NAMALWA (cell line): Measurements from ENCODE around the gene TACR2.

ENCODE experiments used
- DNase-seq: peaks from one replicate; pipeline ENCODE4 v3.0.0-alpha.2; 2015; ENCODE audit warnings: low spot score

Gene TACR2

DNA sequence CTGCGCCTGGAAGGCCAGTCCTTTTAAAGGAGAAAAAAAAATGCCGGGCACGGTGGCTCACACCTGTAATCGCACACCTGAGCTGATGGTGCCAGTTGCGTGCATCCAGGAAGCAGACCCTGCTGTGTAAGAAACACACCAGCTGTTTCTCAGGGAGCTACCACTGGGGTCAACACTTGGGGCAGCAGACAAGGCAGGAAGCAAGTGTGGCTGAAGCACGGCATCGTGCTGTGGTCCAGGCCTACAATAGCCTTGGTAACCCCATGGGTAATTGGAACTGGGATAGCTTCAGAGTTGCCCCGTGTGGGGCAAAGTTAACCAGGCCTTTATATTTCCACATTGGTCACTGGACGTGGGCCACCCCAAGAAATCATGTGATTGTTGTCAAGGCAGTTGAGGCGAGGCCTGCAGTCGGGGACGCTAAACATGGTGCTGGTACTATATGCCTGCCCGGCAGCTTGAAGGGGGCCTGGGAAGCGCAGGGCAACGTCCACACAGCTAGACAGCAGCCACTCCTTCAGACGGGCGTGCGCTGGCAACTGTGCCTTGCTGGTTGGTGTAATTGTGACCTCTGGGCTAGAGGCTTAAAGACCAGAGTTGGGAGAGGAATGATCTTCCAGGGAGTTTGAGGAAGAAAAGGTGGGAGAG lies 2.5 kb upstream of the TACR2 start:
- no peak for DNase-seq

DNA sequence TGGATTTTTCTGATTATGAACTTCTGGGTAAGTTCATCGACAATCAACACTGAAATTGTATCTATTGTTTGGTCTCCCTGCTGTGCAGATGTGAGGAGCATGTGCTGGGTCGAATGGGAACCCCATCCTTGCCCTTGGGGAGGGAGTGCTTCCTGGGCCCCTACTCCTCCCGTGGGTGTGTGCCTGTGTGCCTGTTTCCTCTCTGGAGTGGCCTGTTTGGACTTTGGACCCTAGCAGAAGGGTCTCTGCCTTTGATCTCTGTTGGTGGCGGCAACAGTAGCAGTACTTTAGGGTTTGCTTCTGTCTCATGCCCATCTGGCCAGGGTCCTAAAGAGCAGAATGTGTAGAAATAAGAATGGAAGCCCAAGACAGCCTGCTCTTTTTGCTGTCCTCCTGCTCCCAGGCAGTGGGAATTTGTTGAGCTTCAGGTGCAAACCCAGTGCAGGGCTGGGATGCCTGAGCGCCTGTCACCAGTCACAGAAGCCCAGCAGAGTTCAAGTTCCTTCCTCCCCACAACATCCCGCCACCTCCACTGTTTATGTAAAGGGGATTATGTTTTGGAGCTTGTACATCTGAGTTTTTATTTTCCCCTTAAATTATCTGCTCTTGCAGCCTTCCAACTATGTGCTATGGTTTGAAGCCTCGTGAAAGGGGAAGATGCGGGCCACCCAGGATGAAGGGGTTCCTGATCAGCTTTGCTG lies 1.5 kb upstream of the TACR2 start:
- DNase-seq, result no peak

DNA sequence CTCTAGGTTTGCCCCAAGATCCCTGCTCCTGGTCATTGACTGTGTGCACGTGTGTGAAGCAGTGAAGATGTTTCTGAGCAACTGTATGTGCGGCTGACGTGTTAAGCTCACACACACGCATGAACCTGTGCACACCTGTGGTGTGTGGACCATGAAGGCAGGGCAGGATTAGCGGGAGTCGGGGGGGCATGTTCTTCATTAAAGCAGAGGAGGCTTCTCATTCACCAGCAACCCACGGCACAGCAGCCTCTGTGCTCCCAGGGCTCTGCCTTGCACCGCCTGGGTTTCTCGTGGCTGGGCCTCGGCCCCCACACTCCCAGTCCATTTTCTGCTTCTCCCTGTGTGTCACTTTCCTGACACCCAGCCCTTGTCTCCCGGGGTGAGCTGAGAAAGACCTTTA lies 824 bp upstream of the TACR2 start:
- no peak for DNase-seq

DNA sequence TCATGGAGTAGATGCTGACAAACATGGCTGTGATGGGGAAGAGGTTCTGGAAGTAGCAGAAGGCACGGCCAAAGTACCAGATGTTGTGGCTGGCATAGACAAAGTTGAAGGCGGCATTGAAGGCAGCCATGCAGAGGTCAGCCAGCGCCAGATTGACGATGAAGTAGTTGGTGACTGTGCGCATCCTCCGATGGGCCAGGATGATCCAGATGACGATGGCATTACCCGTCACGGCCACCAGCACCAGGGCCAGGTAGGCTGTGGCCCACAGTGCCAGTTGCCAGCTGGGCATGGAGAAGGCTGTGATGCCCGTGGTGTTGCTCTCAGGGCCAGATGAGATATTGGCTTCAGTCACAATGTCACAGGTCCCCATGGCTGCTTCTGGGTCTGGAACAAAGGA lies 767 bp downstream of the TACR2 start:
- no peak for DNase-seq

DNA sequence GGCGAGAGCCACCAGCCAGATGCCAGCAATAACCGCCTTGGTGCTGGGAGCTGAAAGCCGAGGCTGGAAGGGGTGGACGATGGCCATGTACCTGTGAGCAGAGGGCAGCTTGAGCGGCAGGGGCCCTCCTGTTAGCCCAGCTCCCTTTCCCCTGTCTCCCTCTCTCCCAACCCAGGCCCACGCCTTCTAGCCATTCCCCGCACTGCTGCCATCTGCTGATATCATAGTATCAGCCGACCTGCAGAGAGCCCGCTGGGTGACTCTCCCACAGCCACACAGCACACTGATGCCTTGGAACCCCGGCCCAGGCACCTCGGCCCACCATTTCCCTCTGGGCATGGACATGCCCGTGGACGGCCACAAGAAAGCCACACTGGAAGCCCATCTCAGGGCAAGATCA lies 1.7 kb downstream of the TACR2 start:
- no peak for DNase-seq

DNA sequence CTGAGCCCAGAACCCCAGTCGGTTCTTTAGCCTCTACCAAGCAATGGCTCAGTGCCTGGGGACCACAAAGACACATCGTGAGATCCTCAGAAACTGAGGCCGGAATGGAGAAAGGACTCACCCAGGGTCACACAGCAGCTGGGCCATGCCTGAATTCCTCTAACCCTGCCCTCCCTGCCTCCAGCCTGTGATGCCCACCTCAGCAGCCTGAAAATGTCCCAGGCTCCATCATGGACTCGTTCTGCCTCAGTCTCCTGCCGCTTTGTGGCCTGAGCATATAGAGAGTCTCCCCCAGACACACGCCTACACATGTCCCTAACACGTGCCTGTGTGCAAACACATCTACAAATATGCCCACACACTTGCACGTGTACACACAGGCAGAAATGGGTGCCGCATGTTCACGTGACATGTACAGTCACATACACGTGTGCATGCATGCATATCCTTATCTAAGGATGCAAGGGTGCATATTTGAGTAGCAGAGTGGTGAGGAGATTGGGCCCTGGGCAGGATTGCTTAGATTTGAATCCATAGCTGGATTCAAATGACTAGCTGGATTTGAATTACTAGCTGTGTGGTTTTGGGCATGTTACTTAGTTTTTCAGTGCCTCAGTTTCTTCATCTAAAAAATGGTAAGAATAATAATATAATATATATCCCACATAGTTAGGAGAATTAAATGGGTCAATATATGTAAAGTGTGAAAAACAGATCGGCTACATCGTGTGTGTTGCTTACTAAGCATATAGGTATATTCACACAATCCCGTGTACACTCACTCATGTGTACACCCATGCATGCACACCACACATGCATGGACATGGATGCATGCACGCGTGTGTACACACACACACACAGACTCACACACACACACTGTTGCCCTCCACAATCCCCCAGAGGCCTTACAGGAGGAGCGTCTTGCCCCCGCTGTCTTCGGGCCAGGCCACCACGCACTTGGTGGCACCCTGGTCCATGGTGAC lies 2.4 kb downstream of the TACR2 start:
- DNase-seq, result no peak

DNA sequence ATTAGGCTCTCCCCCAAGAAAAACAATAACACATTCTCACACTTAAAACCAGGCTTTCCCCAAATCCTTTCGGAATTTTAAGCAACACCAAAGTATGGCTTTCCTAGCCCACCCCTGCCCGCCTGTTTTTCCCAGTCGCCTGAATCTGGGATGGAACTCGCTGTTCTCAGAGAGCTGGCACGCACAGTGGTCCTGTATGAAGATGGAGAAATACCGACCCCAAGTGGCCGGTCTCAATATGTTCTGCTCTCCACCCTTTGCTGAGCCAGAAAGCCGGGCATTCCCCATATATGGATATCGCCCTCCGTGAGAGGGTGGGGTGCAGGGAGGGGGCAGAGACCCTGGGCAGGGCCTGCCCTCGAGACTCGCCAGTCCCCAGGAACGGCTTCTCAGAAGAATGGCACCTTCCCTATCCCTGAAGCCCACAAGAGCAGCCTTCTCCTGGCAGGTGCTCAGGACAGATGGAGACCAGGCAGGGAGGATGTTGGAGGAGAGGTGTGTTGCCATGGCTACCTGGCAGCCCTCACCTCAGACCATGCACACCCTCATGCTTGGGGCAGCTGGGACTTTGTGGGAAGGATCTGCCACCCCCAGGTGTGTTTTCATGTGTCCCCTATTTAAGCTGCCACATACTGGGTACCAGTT lies 3.4 kb downstream of the TACR2 start:
- DNase-seq, result peak; percentile 40

DNA sequence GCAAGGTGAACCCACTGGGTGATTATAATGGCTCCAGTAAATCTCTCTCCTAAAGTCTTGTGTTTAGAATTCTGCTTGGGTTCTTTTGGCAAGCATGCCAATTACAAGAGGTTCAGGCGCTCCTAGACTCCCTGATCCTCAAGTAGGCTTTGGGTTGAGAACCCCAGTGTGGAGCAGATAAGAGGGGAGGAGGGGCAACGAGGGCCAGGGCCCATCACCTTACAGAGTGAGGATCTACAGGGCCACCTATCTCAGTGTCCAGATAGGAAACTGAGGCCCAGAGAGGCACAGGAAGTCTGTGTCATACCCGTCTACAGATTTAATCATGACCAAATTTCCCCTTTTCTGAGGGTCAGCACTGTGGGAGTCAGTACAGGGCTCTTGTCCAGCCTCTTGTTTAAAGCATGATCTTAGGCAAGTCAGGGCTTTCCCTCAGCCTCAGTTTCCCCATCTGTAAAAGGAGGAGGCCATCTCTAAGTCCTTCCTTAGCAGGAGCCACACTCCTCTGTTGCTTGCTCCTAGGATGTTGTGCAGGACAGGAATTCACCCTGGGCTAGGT lies 4.4 kb downstream of the TACR2 start:
- no peak for DNase-seq

DNA sequence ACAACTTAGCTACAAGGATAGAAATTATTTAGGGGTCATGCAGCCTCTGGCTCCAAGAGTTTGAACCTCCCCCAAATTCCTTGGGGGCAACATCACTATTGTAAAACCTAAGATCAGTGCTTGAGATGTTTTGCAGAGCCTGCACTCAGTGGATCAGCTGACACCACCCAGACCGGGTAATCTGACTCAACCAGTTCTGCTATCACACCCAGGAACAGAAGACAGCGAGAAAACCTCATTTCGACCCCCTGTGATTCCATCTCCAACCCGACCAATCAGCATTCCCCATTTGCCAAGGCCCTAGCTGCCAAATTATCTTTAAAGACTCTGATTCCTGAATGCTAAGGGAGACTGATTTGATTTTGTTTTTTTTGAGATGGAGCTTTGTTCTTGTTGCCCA lies 5.2 kb downstream of the TACR2 start:
- DNase-seq, result no peak

DNA sequence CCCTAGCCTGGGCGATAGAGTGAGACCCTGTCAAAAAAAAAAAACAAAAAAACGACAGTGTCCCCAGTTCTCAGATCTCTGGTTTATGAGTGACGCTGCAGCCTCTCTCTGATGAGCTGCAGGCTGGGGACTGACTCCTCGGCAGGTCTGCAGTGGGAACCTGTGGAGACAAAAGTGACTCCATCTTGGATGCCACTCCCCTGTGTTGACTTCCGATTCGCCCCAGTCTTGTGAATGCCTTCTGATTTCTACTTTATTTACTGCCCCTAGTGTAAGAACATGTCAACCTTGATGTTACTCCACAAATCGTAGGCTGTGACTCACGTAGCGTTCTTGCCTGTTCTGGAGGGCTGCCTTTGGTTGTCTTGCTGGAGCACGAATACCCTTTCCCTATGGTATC lies 6.2 kb downstream of the TACR2 start:
- DNase-seq, result no peak

DNA sequence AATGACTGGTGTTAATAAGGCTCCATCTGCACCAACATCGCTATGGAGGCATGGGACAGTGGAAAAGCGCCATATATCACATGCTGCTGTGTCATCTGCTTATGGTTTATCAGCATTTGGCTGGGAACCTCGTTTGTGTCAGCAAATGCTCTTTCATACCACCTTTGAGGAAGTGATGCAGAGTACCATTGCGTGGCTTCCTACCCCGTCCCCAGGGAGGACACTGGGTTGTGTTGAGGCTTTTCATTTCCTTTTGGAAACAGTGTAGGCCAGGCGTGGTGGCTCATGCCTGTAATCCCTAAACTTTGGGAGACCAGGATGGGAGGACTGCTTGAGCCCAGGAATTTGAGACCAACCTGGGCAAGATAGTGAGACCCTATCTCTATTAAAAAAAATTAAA lies 6.8 kb downstream of the TACR2 start:
- DNase-seq, result peak; percentile 79

DNA sequence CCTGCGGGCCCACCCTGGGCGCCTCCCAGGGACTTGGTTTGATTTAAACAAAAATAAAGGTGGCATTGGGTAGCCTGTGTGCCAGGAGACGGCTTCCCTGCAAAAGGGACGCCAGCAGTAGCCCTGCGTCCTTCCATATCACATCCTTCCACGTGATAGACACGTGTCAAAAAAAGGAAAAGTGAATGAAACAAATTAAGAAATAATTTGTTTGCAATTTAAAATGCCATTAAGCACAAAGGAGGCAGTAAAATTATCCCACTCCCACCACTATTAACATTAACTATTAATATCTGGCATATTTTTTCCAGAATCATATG lies 7.6 kb downstream of the TACR2 start:
- DNase-seq, result no peak

DNA sequence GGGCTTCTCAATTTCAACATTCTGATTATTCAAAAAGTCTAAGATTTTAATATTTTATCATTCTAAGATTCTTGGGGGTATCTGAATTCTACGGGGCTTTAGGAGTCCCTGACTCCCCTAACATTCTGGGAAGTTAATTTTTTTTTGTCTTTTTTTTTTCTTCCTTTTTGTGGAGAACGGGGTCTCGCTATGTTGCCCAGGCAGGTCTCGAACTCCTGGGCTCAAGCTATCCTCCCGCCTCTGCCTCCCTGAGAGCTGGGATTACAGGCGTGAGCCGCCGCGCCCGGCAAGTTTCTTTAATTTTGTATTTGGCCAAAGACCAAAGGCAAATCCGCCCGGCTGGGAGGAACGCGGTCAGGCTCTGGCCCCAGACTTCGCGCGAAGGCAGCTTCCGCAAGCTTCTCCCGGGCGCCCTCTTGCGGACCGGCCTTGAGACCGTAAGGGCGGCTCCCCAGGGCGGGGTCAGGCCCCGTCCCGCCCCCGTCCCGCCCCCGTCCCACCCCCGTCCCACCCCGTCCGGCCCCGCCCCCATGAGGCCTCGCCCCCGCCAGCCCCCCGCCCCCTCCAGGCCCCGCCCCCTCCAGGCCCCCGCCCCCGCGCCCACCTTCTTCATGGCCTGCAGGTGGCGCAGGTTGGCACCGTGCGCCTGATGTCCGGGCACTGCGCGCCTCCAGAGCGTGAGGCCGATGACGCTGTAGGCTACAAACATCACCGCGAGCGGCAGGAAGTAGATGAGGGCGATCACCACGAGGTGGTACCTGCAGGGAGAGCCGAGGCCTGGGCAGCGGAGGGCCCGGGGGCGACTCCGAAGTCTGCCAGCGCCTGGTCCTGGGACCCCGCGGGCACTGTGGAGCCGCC lies 8.2 kb downstream of the TACR2 start:
- DNase-seq, result peak; percentile 95

DNA sequence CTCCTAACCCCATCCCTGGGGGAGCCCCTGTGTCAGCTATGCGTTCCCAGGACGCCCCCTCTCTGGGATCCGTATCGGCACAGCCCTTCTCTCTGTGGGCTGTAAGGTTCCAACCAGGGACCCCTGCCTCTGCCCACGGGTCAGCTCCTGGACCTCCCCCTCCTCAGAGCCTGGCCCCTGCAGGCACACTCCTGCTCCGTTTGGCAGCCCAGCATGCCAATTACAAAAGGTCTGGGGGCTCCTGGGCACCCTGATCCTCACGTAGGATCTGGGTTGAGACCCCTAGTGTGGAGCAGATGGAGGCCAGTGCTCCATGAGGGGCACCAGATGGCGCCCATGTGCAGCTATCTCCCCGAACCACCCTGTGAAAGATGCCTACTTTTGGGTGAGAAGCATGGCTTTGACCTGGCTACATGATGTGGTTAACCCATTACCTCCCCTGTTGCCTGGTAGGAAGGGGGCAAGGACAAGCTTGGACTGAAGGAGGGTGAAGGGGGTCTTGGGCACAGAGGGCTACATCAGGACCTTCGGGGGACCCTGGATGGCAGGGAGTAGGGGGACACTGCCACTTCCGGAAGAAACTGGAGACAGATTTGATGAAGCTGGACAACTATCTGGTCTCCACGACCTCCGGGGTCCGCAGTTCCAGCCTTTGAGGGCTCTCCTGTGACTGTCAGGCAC lies 9.0 kb downstream of the TACR2 start:
- DNase-seq, result peak; percentile 78

DNA sequence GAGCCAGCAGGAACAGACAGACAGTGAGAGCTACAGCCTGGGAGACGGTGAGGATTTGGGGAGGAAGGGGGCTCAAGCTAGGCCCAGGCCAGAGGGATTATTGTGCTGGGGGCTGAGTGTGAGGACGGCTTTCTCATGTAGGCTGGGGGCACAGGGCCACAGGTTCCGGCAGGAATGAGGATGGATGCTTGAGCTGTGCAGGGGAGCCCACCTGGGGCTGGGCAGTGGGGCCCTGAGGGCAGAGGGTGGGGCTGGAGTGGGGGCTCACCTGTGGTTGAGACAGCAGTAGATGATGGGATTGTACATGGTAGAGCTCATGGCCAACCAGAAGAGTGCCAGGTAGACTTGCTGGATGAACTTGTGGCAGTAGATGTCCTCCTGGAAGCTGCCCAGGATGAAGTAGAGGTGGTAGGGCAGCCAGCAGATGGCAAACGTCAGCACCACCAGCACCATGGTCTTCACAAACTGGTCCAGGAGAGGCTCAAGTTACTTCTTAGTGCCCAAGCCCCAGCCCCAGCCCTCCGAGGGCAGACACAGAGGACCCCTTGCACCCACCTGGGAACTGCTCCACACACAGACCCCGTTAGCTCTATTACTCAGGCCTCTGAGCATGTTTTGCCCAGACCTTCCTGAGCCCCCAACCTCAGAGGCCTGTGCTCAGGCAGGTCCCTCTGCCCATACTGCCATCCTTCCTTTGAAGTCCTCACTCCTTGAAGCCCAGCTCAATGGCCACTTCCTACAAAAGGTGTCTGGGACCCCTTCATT lies 9.7 kb downstream of the TACR2 start:
- no peak for DNase-seq

DNA sequence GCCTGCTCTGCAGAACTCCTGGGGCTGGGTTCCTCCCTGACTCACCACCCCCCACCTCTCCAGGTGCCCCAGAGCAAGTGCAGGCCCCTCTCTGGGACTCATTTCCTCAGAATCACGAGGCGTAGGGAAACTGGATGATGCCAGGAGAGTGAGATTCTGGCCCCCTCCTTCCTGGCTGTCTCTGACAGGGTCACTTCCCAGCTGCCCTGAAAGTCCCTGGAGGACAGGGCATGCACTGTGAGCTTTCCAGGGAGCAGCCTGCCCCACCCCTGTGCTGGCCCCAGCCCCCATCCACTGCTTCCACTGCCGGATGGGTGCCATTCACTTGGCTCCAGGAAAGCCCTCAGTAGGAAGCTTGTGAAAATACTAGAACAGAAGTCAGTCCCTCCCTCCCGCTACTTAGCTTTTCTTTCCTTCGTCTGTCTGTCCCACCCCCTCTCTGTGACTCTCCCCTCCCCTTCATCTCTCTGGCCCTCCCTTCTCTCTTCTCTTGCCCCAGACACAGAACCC lies 10.4 kb downstream of the TACR2 start:
- DNase-seq, result no peak

DNA sequence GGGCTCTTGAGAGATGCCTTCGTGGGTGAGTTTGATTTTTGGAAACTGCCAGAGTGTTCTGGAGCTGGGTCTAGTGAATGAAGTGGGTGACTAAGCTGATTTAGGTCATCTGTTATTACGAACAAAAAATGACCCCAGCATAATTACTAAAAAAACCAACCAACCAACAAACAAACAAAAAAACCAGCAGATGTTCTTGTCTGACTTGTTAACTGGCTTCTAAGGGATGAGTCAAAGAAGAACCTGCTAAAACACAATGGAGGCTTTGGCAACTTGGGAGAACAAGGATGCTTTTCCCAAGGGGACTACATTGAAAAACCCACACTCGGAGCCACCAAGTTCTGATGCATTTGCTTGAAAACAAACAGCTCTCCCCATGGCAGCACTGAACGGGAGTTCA lies 11.5 kb downstream of the TACR2 start:
- no peak for DNase-seq

DNA sequence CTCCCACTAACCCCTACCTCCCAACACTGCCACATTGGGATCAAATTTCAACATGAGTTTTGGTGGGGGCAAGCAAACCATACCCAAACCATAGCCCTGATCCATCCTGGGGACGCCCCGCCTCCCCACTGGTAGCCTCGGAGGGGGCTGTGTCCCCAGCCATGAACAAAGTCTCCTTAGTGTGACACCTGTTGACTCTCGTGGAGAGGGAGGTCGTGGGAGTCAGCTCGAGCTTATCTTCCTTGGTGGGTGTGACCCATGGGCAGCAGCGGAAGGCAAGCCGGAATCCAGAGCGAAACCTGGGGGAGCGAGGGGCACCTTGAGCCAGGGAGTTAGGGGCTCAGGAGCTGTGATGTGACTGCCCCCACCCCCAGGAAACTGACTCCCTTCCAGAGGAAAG lies 11.9 kb downstream of the TACR2 start:
- DNase-seq, result no peak

DNA sequence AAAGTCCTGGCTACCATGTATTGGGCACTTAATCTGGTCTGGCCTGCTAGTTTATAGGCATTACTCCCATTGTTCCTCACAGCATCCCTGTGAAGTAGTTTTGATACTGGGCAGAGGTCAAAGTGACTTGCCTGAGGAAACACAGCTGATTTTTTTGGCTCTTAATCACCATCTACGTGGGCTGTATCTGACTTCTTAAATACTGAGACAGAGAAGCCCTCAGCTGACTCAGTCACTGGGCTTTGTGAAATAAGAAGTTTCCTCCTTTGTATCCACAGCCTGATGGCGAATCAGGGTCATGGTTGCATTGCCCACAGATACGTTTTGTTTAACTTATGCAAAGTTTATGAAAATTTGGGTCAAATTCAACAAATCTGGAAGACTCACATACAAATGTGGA lies 13.2 kb downstream of the TACR2 start:
- DNase-seq, result peak; percentile 17

DNA sequence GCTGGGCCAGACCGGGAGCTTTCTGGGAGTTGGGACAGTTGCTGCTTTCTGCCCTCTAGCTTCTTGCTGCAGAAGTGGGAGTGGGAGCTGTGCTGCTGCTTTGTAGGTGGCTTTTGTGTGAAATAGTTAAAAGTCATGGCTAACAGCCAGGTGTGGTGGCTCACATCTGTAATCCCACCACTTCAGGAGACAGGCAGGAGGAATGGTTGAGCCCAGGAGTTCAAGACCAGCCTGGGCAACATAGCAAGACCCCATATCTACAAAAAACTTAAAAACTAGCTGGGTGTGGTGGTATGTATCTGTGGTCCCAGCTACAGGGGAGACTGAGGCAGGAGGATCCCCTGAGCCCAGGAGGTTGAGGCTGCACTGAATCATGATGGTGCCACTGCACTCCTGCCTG lies 13.7 kb downstream of the TACR2 start:
- no peak for DNase-seq
